GM11168 (cell line): ENCODE results near the gene PLEKHA6.

Experiments used
- in situ Hi-C: fragments of 300-500 bp; cut with MboI; formaldehyde crosslinking; loops from one replicate; pipeline ENCODE4 v1.12.0; 2022; ENCODE audit warnings: low sequenced_read_pairs; ENCODE audit not compliant: unreplicated experiment

Gene PLEKHA6

DNA sequence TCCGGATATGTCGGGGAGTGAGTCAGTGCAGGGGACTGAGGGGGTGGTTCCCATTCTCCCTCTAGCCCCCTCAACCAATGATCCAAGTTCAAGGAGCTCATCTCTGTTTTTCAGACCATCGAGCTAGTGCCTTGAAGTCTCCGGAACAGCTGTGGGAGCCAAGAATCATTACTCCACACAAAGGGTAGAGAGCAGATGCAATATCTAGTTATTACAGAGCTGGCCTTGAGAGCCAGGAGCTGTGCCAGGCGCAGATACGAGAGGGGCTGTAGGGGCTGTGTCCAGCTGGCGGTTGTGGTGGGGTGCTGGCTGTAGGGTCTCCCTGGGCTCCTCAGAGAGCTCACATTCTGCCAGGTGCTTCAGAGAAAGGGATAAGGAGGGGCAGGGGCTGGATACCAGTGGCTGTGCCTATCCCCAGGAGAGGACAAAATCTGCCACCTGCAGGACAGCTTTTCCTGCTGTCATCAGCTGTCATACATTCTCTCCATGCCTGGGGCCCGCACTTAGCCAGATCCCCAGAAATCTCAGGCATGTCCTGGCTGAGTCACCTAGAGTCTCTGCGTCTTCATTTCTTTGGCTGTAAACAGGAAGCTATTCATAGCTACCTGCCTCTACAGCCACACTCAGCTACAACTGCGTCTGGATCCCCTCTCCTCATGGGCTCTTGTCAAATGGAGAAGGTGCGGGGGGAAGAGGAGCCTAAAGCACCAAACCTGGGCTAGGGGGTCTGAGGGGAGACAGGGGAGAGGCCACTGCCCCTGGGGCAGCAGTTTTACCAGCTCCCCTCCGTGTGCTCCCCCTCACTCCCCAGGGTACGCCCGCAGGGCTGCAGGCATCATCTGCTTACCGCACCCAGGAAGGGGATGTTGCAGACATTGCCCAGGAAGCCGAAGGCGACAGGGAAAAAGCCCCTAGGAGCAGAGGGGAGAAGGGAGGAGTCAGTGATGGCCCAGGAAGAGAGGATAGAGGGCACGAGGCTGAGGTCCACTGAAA is 161.1 kb downstream of the PLEKHA6 start:
- in situ Hi-C loops, result no loop called here

GRCh38 chr1:204197068-204197467 is 162.7 kb downstream of the PLEKHA6 start:
- in situ Hi-C loops, result no loop called here

DNA sequence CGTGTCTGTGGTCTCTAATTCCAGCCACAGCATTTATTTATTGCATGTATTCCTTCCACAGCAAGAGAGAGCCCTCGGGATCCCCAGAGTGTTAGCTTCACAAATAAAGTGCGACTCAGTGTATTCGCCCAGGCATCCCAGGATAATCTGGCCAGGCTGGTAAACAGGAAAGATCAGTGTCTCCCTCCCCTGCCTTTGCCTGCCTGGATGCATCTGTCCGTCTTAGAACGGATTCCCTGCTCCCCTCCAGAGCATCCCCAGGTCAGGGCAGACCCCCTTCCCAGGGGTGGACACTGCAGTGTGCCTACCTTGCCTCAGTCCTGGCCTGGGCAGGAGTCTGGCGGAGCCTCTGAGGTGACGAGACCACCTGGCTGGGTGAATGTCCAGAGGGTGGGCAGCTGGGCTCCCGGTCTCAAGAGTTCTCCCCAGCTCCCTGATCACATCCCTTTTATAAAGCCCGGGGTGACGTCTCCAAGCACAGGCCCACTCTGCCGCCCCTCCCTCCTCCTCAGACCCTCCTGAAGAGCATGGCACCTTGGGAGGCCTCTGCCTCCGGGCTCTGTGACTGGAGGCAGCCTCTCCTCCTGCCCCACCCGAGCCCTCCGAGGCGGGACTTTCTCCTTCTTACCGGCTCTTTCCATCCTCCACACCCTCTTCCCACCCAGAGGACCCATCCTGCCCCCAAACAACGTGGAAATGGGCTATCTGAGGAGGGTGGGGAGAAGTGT is 163.5 kb downstream of the PLEKHA6 start, which contains the start of gene KISS1:
Gene KISS1, minus strand, starts transcription at position 424 of the 728 bp plus-strand sequence. CDS start 3,615 bp downstream, outside the sequence.
- in situ Hi-C loops, result no loop called here

DNA sequence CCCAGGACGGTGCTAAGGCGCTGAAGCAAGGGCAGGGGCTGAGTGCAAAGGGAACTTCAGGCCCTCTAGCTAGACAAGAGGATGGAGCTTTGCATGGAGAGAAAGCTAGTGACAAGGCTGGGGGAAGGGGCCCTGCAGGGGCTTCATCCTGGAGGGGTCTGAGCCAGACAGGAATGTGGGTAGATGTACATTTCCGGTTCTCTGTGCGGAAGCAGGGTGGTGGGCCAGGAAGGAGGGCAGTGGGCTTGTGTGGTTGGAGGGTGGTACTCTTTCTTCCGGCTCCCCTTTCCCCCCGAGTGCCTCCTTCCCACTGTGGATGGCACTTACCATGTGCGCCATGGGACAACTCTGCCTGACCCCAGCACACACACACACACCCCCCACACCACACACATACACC is 165.0 kb downstream of the PLEKHA6 start:
- in situ Hi-C loops, result no loop called here

GRCh38 chr1:204194080-204194479 is 165.6 kb downstream of the PLEKHA6 start:
- in situ Hi-C loops, result no loop called here

DNA sequence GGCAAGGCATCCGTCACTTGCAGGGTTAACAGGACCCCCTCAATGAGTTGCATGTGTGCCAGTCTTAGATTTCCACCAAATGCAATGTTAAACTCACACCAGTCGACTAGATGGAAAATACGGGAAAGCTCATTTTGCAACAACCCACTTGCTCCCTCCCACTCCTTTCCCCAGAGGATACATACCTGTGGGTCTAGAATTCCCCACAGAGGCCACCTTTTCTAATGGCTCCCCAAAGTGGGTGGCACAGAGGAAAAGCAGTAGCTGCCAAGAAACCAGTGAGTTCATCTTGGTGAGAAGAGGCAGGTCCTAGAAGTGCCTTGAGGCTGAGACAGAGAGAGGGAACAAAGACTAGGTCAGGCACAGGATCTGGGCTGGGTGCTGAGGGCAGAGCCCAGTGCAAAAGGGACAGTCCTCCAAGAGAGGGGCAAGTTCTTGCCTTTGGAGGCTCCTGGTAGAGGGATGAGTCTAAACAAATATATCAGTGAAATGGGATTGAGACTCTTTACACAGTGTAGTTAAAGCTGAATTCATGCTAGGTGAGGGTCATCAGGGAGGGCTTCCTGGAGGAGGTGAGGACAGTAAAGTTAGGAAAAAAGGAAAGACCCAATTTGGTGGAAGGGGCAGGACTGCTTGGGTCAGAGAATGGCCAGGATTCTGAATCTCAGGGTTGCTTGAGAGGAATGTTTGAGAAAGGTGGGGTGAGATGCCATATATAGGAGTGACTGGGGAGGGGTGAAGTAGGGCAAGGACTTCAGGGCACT is 167.0 kb downstream of the PLEKHA6 start:
- in situ Hi-C loops, result no loop called here

DNA sequence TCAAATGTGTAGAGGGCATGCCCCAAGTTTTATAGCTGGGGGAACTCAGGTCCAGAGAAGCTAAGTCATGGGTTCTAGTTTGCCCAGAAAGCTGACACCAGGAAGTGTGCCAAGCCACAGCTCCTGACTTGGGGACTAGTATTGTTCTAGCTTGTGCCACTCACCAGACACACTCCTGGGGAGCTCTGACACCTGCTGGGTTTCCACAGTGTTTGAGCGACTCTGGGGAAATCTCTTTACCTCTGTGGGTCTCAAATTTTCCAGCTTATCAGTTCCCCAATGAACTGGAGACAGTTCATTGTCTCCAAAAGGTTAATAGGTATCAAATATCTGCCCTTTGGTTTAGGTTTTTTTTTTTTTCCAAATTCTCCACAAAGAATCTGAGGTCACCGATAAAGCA is 167.7 kb downstream of the PLEKHA6 start:
- in situ Hi-C loops, result no loop called here

- in situ Hi-C loops, result no loop called here
Observed at GRCh38 chr1:204191456-204191855, 168.3 kb downstream of the PLEKHA6 start.

- in situ Hi-C loops, result no loop called here
Observed at GRCh38 chr1:204190212-204191211, 169.2 kb downstream of the PLEKHA6 start.

GRCh38 chr1:204188959-204189639 is 170.6 kb downstream of the PLEKHA6 start:
- in situ Hi-C loops, result no loop called here

DNA sequence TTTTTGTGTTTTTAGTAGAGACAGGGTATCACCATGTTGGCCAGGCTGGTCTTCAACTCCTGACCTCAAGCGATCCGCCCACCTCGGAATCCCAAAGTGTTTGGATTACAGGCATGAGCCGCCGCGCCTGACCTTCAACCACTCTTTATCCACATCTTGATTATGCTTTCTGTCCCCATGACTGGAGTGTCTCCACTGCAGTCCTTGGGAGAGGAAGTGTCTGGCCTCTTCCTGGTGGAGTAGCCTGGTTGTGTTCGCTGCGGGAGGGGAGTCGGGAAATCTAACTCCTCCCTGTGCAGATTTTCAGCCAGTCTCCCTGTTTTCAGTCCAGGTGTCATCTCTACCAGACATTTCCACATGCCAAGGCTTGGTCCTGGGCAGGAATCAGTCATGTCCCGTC is 173.1 kb downstream of the PLEKHA6 start:
- in situ Hi-C loops, result no loop called here

DNA sequence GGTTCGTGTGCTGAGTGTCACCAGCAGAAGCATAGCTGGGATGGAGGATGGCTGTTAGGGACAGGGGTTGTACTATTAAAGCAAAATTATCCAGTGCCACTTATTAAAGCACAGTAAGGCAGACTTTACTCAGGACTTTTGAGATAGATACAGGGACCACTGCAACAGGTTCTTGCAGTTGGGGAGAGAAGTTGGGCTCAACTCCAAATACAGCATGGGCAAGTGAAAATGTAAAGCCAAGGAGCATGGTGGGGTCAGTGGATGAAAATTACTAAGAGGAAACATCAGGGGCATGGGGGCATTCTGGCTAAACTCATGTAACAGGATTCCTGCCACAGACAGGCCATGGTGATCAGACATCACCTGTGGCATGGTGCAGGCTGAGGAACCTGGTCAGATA is 178.6 kb downstream of the PLEKHA6 start:
- in situ Hi-C loops, result no loop called here

DNA sequence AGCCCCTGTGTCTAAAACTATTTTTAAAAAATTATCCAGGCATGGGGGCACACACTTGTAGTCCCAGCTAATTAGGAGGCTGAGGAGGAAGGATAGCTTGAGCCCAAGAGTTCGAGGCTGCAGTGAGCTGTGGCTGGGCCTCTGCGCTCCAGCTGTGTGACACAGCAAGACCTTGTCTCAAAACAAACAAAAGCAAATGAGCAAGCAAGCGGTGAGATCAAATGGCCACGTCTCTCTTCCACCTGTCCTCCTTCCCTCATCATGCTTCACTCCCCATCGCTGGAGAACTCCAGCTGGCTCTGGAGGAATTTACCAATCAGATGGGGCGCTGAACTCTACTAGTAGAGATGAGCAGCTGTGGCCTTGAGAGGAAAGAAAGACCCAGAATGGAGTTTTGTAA is 179.6 kb downstream of the PLEKHA6 start:
- in situ Hi-C loops, result no loop called here

DNA sequence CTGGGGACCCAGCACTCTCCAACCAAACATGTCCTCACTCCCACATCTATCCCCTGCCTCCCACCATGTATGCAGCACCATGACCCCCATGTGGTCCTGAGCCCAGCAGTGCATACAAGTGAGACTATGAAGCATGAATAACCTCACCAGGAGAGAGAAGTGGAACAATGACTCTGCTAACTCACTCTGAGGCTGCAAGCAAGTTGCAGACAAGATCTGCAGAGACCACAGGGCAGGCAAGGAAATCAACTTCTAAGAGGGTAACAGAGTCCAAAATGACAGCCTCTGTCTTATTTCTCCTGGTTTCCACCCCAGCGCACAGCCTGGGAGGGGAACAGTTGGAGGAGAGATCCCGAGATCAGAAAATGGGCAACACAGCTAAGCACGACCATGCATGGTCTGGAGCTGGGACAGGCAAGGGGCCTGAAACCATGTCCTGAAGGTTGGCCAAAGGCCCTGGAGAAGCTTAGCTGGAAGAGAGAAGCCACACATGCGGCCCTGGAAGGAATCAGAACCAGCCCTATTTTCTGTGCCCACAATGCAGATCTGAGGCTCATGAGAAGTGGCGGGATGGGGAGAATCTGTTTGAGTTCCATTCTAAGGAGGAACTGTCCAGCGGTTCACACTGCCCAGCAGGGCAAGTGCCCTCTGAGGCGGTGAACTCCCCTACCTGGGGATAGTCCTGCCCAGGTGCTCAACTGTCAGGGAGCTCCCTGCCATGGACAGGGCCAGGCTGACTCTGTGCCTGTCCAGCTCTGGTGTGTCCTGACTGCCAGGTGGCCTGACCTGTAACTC is 181.0 kb downstream of the PLEKHA6 start:
- in situ Hi-C loops, result loop anchor here (10.0 kb wide), 1 partner anchor 186 kb away; no protein-coding TSS in a partner anchor

DNA sequence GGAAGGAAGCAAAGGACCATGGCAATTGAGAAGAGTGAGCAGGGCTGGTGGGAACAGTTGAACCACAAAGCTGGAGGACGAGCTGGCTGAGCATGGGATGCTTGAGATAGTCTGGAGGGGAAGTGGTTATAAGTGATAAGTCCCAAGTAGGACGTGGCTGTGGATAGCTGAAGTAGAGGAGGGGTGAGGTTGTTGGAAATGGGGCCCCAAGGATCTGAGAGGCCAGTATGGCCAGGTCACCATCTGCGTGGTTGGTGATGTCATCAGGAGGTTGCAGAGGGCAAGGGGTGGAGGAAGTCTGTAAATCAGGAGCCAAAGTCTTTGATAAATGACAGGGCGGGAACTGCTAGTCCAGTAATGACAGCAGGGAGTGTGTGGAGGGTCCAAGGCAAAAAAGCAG is 182.6 kb downstream of the PLEKHA6 start:
- in situ Hi-C loops, result loop anchor here (10.0 kb wide), 1 partner anchor 188 kb away; no protein-coding TSS in a partner anchor

GRCh38 chr1:204176049-204176448 is 183.7 kb downstream of the PLEKHA6 start:
- in situ Hi-C loops, result loop anchor here (10.0 kb wide), 1 partner anchor 189 kb away; no protein-coding TSS in a partner anchor

DNA sequence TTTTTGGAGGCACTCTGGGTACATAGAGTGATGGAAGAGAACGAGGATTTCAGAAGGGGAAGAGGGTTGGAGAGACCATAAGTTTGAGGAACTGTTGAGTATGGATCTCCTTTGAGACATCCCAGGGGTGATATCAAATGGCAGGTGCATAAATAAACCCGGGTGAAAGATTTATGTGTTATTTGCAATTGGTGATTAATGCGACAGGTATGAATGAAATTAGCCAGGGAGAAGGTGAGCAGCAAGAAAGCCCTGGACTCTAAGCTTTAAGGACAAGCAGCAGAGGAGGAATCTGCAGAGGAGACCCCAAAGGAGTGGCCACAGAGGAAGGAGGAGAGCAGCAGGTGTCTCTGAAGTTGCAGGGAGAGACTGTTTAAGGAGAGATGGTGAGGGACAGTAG is 184.8 kb downstream of the PLEKHA6 start:
- in situ Hi-C loops, result loop anchor here (10.0 kb wide), 1 partner anchor 190 kb away; no protein-coding TSS in a partner anchor
